Erythroblast (primary cell): ENCODE measurements around the gene COL16A1.

ENCODE experiments used
- GATA1 ChIP-seq: IDR thresholded peaks from 2 replicates; pipeline ENCODE4 v1.6.1; 2011; ENCODE audit warnings: low read depth, mild to moderate bottlenecking, control low read depth, low read length, moderate library complexity
- POLR2A ChIP-seq: IDR thresholded peaks from 2 replicates; pipeline ENCODE4 v1.6.1; 2011; ENCODE audit warnings: mild to moderate bottlenecking, low read length

DNA sequence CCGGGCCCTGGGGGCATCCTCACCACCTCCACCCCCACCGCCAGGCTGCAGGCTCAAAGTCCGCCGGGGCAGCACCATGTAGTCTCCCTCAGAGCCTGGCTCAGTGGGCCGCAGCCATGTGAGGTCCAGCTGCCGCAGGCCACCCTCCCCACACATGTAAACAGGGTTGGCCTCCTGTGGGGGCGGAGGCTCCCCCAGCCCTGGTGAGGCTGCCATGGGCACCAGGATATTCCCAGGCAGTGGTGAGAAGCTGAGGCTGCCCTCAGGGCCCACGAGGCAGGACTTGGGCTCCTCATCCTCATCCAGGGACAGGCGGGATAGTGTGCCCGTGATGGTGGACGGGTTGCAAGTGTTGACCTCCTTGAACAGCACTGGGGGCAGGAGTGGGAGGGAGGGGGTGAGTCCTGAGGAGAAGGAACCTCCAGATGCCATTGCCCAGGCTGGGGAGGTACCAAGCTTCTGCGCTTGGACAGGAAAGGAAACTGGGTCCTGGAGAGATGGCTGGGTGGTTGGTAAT lies 27.3 kb upstream of the COL16A1 start:
- TF ChIP-seq POLR2A (no peak), GATA1 (no peak)
